ENCODE data around the gene STYXL1.
"Not testable (repeated sequence)": the region's sequence is repeated elsewhere in the genome, so short reads cannot be mapped to it uniquely, and the experiment has no call there.

- not testable (repeated sequence) for TF ChIP-seq CTCF (conservative IDR thresholded peaks at IDR 0.05 in 1 of 2, IDR thresholded peaks at IDR 0.05 in 1 of 2; ENCODE audit: low read depth in 1 of 2, low read length in 2 of 2); EZH2 (IDR thresholded peaks at IDR 0.05; ENCODE audit: low read length, missing control alignments)
Observed at GRCh38 chr7:76005004-76005403, 42.8 kb downstream of the STYXL1 start.

Data from fibroblast of lung (primary cell).